Brain microvascular endothelial cell (primary cell): ENCODE data around the gene C6orf136.
A peak's percentile ranks its signal among the peaks of the same experiment; 100 is the strongest.
"Not testable (repeated sequence)": the region's sequence is repeated elsewhere in the genome, so short reads cannot be mapped to it uniquely, and the experiment has no call there.

Experiments used
- DNase-seq: peaks from one replicate; pipeline ENCODE4 v3.0.0-alpha.2; 2020
- H3K27ac ChIP-seq: fragments of 250-450 bp; sonication (Bioruptor Pico); 2 replicates; pipeline ENCODE4 v1.5.1; 2020; ENCODE audit warnings: mild to moderate bottlenecking, moderate library complexity
- H3K27me3 ChIP-seq: fragments of 250-450 bp; sonication (Bioruptor Pico); replicated peaks from 2 replicates; pipeline ENCODE4 v1.5.1; 2020; ENCODE audit warnings: mild to moderate bottlenecking
- H3K36me3 ChIP-seq: fragments of 250-450 bp; sonication (Bioruptor Pico); replicated peaks from 2 replicates; pipeline ENCODE4 v1.5.1; 2020; ENCODE audit warnings: mild to moderate bottlenecking
- H3K4me3 ChIP-seq: 2 replicates; pipeline ENCODE4 v1.5.1; 2011; ENCODE audit warnings: low read depth, mild to moderate bottlenecking, control low read depth, low read length, moderate library complexity
- in situ Hi-C: cut with HindIII; loops from 2 replicates; pipeline ENCODE4 v1.10.0; 2017; ENCODE audit warnings: low sequenced_read_pairs, low pct_ligation_motif_present
- TF ChIP-seq, protein P1 (sequence below): IDR thresholded peaks from 2 replicates; pipeline ENCODE4 v1.5.1; 2011; ENCODE audit warnings: low read depth, mild to moderate bottlenecking, moderate library complexity, low read length, control low read depth, inconsistent platforms; ENCODE audit errors: missing control alignments

The C6orf136 gene

DNA sequence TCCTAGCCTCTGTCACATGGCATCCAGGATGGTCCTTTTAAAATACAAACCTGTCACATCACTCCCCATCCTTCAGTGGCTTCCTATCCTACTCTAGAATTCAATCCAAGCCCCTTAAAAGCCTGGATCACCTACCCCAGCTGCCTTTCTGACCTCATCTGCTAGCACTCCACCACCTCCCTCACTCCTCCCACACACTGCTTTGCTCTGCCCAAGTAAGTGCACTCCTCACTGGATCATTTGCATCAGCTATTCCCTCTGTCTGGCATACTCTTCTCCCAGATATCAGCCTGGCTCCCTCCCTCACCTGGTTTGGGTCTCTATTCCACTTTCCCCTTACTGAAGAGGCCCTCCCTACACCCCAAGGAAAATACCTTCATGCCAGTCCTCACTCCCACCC, 10.5 kb downstream of the C6orf136 start:
- Histone ChIP-seq H3K27me3 (no peaks in the 10 kb centered on the region), H3K27ac (no peak overlapping the region), H3K36me3 (peaks cover 94% of the 10 kb centered on the region), H3K4me3 (no peak overlapping the region)
- in situ Hi-C loops, result no loop called here
- DNase-seq, result no peak
- TF ChIP-seq, protein P1, sequence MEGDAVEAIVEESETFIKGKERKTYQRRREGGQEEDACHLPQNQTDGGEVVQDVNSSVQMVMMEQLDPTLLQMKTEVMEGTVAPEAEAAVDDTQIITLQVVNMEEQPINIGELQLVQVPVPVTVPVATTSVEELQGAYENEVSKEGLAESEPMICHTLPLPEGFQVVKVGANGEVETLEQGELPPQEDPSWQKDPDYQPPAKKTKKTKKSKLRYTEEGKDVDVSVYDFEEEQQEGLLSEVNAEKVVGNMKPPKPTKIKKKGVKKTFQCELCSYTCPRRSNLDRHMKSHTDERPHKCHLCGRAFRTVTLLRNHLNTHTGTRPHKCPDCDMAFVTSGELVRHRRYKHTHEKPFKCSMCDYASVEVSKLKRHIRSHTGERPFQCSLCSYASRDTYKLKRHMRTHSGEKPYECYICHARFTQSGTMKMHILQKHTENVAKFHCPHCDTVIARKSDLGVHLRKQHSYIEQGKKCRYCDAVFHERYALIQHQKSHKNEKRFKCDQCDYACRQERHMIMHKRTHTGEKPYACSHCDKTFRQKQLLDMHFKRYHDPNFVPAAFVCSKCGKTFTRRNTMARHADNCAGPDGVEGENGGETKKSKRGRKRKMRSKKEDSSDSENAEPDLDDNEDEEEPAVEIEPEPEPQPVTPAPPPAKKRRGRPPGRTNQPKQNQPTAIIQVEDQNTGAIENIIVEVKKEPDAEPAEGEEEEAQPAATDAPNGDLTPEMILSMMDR, result no peak

- peaks cover 94% of the 10 kb centered on the region for H3K36me3 ChIP-seq
- H3K27ac ChIP-seq, in situ Hi-C loops, DNase-seq, H3K27me3 ChIP-seq, H3K4me3 ChIP-seq: not testable (repeated sequence)
Observed at GRCh38 chr6:30657922-30658321, 11.0 kb downstream of the C6orf136 start.

DNA sequence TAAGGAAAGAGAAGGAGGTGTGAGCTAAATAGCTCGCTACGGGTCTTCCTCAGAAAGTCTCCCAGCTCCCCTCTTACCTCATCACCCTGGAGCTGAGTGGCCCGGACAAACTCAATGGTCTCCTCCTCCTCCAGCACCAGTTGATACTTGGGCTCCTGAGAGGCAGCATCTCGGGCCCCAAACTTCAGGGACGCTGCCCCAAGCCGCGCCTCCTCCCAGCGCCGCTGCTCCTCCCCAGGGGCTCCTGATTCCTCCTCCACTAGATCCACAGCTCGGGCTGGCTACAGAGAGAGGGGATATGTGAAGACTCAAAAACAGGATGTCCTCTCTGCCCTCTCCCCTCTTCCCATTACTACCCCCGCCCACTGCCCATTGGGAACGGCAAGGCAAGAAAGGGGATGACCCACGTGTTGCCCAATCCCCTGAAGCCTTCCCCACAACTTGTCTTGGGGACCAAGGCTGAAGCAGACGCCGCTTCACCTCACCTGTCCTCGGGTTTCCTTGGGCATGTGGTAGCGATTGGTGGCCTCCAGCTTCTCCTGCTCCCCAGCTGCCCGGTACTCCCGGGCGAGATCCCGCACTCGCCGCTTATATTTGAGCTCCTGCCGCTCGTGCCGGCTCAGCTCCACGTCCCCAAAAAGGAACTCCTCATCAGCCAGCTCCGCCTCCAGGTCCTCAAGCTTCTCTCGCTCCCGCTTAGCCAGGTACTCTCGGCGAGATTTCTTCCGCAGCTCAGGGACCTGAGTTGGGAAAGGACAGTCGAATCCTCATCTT, 18.2 kb downstream of the C6orf136 start:
- H3K27me3 ChIP-seq, result no peaks in the 10 kb centered on the region
- TF ChIP-seq, protein P1, result no peak
- H3K4me3 ChIP-seq, result no peak overlapping the region
- peaks cover 77% of the 10 kb centered on the region for H3K36me3 ChIP-seq
- in situ Hi-C loops, result no loop called here
- H3K27ac ChIP-seq, result no peak overlapping the region
- DNase-seq, result no peak

DNA sequence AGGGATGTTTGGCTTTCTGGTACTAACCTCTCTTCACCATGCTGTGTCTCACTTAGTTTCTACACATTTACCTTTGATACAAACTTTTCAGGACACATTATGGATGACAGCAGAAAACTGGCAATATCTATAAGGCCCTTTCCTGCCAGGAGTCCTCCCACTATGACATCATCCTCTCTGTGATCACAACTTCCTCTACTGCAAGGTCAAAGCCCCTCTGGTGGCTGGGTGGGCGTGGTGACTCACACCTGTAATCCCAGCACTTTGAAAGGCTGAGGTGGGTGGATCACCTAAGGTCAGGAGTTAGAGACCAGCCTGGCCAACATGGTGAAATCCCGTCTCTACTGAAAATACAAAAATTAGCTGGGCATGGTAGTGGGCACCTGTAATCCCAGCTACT, 19.4 kb downstream of the C6orf136 start:
- H3K27ac ChIP-seq, DNase-seq, H3K4me3 ChIP-seq, H3K27me3 ChIP-seq, in situ Hi-C loops: not testable (repeated sequence)
- peaks cover 73% of the 10 kb centered on the region for H3K36me3 ChIP-seq

GRCh38 chr6:30670760-30671527, 24.0 kb downstream of the C6orf136 start:
- Histone ChIP-seq H3K36me3 (peaks cover 34% of the 10 kb centered on the region), H3K4me3 (no peak overlapping the region), H3K27ac (no peak overlapping the region), H3K27me3 (no peaks in the 10 kb centered on the region)
- TF ChIP-seq, protein P1, result peak; percentile 58
- in situ Hi-C loops, result no loop called here
- no peak for DNase-seq

GRCh38 chr6:30672445-30673253, 25.7 kb downstream of the C6orf136 start, which contains the start of gene DHX16:
TSS of gene DHX16 (minus strand) at chr6:30673006. CDS start at chr6:30672841, 165 bp downstream.
- Histone ChIP-seq H3K4me3 (peak within 1 kb of the TSS; percentile 92), H3K27me3 (no peaks in the 10 kb centered on the region), H3K36me3 (peaks cover 43% of the 10 kb centered on the region), H3K27ac (peak within 1 kb of the TSS; percentile 26)
- DNase-seq, result peak; percentile 98
- in situ Hi-C loops, result no loop called here
- TF ChIP-seq, protein P1, result peak; percentile 91
